ENCODE measurements around the gene CLDN7. TPM values are rescaled to one million over a fixed set of nuclear protein-coding genes. Genes with fewer than 3 reads are reported as not detected.
A peak's percentile ranks its signal among the peaks of the same experiment; 100 is the strongest.

Gene CLDN7
- total RNA-seq, 1 donor from 2014 or later: 0.42 TPM

DNA sequence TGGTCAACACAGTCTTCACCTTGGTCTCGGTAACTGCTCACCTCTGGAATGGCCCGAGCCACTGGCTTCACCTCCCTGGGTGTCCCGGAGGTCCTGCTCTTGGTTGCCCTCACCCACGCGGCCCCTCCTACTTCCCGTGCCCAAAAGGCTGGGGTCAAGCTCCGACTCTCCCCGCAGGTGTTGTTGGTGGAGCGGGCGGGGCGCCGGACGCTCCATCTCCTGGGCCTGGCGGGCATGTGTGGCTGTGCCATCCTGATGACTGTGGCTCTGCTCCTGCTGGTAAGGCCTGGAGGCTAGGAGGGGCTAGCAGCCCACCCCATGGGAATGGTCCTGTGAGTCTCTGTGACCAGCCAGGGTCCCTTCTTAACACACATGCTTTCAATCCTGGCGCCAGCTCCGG is 22.6 kb upstream of the CLDN7 start:
- Mint-ChIP-seq H3K27me3 (ENCODE audit: low read depth) (peaks cover 28% of the 10 kb centered on the region), H3K27ac (ENCODE audit: unreplicated experiment) (no peak overlapping the region), H3K4me3 (ENCODE audit: unreplicated experiment) (no peak overlapping the region), H3K4me1 (ENCODE audit: low read depth) (peaks cover 17% of the 10 kb centered on the region), H3K9me3 (ENCODE audit: low read depth) (no peaks in the 10 kb centered on the region), H3K36me3 (ENCODE audit: low read depth) (no peaks in the 10 kb centered on the region)
- TF ChIP-seq CTCF (IDR thresholded peaks at IDR 0.05): no peak
- DNase-seq (ENCODE audit: low spot score): no peak

- Mint-ChIP-seq H3K9me3 (ENCODE audit: low read depth) (no peaks in the 10 kb centered on the region), H3K27ac (ENCODE audit: unreplicated experiment) (no peak overlapping the region), H3K27me3 (ENCODE audit: low read depth) (peaks cover 27% of the 10 kb centered on the region), H3K36me3 (ENCODE audit: low read depth) (no peaks in the 10 kb centered on the region), H3K4me3 (ENCODE audit: unreplicated experiment) (no peak overlapping the region), H3K4me1 (ENCODE audit: low read depth) (peaks cover 17% of the 10 kb centered on the region)
- no peak for DNase-seq (ENCODE audit: low spot score)
- TF ChIP-seq CTCF (IDR thresholded peaks at IDR 0.05): no peak
These were observed 21.4 kb upstream of the CLDN7 start for GRCh38 chr17:7283471-7284216.

DNA sequence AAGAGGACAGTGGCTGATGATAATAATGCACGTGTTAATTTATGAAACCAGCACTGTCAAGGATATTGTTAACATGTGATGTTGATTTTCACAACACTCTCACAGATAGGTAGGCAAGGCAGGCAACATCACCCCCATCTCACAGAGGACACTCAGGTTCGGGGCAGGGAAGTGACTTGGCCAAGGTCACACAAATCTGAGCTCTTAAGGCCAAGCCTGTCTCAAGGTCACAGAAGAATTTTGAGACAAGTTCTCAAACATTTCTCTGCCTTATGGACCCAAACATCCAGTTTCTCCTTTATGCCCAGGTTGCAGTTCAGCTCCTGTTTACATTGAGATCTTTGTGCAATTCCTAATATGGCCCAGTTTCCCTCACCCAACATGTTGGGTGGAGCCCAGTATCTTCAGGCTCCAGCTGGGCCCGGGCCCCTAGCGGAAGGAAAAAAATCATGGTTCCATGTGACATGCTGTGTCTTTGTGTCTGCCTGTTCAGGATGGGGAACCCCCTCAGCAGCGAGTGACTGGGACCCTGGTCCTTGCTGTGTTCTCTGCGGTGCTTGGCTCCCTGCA is 20.6 kb upstream of the CLDN7 start:
- Mint-ChIP-seq H3K27ac (ENCODE audit: unreplicated experiment) (no peak overlapping the region), H3K4me1 (ENCODE audit: low read depth) (peaks cover 17% of the 10 kb centered on the region), H3K27me3 (ENCODE audit: low read depth) (peaks cover 20% of the 10 kb centered on the region), H3K36me3 (ENCODE audit: low read depth) (no peaks in the 10 kb centered on the region), H3K4me3 (ENCODE audit: unreplicated experiment) (peak overlapping the region; percentile 25), H3K9me3 (ENCODE audit: low read depth) (no peaks in the 10 kb centered on the region)
- TF ChIP-seq CTCF (IDR thresholded peaks at IDR 0.05): no peak
- no peak for DNase-seq (ENCODE audit: low spot score)

GRCh38 chr17:7281953-7282751 is 19.9 kb upstream of the CLDN7 start:
- H3K27me3 Mint-ChIP-seq (ENCODE audit: low read depth): peaks cover 13% of the 10 kb centered on the region
- H3K36me3 Mint-ChIP-seq (ENCODE audit: low read depth): no peaks in the 10 kb centered on the region
- no peak overlapping the region for H3K27ac Mint-ChIP-seq (ENCODE audit: unreplicated experiment)
- H3K4me1 Mint-ChIP-seq (ENCODE audit: low read depth): peaks cover 17% of the 10 kb centered on the region
- no peaks in the 10 kb centered on the region for H3K9me3 Mint-ChIP-seq (ENCODE audit: low read depth)
- DNase-seq (ENCODE audit: low spot score): no peak
- H3K4me3 Mint-ChIP-seq (ENCODE audit: unreplicated experiment): peak overlapping the region; percentile 75
- TF ChIP-seq CTCF (IDR thresholded peaks at IDR 0.05): no peak

Measured in chondrocyte (in vitro differentiated cells).